Jurkat, Clone E6-1 (cell line): ENCODE results near the gene BCAS3.

Experiments
- DNase-seq: peaks from one replicate; pipeline ENCODE4 v3.0.0-alpha.2; 2011; ENCODE audit warnings: low read depth, low spot score
- H3K4me3 ChIP-seq: 2 replicates; pipeline ENCODE4 v1.5.1; 2011; ENCODE audit warnings: mild to moderate bottlenecking, low read length, control low read depth, moderate library complexity

The BCAS3 gene

GRCh38 chr17:61397086-61397842 is 719.6 kb downstream of the BCAS3 start:
- no peak for DNase-seq
- no peak overlapping the region for H3K4me3 ChIP-seq

GRCh38 chr17:61398721-61399130 is 721.1 kb downstream of the BCAS3 start:
- no peak overlapping the region for H3K4me3 ChIP-seq
- DNase-seq, result no peak

DNA sequence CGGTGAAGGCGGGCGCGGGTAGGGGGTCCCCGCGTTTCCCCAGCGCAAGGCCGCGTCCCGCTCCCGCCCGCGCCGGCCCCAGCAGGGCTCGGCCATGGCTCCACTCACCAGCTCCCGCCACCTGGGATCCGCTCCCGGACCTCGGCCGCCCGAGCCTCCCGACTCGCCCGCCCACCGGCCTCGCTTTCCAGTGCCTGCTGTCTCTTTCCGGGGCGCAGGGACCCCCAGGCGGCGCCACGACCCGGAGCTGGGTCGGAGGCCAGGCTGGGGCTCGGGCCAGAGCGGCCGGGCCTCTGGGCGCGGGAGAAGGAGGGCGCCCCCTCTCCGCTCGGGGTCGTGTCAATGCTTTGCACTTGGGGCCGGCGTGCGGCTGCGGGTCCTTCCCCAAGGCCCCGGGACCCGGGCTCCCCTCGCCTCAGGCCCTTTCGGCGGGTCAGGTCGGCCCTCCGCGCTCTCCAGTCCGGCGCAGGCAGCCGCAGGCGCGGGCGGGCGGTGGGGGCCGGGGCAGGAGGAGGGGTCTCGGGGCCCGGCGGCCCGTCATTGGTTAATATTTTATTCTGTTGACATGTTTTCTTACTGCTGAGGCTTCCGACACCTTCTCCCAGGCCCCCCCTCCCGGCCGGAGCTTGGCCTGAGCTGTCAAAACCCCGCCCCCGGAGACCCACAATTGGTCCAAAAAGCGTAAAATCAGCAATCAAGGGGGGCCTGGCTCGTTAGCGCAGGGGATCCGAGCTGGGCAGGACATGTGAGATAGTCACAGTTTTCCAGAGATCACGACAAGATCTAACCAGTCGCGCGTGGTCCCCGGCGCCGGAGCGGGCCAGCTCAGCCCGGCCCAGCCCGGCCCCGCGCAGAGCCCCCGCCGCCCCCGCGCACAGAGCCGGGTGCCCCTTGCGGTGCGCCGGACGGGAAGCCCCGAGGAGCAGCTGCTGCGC is 721.7 kb downstream of the BCAS3 start, which contains the start of gene TBX2:
Gene TBX2, plus strand, starts transcription at position 713 of the 935 bp plus-strand sequence. CDS start 334 bp downstream, outside the sequence.
- no peak for DNase-seq
- no peak within 1 kb of the TSS for H3K4me3 ChIP-seq

- DNase-seq, result no peak
- H3K4me3 ChIP-seq, result no peak overlapping the region
Observed at GRCh38 chr17:61400066-61400716, 722.5 kb downstream of the BCAS3 start.

- no peak for DNase-seq
- no peak overlapping the region for H3K4me3 ChIP-seq
Observed at GRCh38 chr17:61400717-61401388, 723.2 kb downstream of the BCAS3 start.

DNA sequence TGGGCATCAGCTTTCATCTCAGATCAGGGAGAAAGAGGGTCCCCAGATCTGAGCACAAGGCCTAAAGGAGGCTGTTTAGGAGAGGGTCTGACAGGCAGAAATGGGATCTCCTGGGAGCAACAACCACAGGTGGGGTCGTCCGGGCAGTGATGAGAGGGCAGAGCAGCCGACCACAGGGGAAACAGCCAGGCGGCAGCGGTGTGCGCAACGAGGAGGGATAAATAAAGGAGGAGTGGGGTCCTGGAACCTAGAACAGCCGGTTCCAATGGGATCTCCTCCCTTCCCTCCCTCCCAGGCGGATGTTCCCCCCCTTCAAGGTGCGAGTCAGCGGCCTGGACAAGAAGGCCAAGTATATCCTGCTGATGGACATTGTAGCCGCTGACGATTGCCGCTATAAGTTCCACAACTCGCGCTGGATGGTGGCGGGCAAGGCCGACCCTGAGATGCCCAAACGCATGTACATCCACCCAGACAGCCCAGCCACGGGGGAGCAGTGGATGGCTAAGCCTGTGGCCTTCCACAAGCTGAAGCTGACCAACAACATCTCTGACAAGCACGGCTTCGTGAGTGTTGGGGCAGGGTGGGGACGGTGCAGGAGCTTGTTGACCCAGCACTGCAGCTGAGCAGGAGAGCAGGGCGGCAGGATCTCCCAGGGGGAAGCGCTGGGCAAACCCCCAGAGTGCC is 723.9 kb downstream of the BCAS3 start:
- no peak overlapping the region for H3K4me3 ChIP-seq
- no peak for DNase-seq

DNA sequence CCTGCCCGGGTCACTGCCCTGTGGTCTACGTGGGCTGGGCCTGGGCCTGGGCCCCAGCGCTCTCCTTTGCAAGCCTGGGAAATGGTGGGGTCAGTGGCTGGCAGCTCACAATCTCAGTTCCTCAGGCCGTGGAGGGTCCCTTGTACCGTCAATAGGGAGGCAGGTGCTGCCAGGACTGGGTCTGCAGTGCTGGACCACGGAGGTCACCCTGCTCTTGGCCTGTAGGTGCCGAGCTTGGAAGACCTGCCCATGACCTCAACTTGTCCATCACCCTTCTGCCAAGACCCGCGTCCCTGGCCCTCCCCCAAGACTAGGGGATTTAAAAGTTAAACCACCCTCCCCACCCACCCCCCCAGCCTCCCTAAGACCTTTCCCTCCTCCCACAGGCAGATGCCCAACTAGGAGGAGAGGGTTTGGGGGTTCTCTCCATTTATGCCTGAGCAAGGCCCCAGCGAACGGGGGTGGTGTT is 724.5 kb downstream of the BCAS3 start:
- no peak overlapping the region for H3K4me3 ChIP-seq
- DNase-seq, result no peak

DNA sequence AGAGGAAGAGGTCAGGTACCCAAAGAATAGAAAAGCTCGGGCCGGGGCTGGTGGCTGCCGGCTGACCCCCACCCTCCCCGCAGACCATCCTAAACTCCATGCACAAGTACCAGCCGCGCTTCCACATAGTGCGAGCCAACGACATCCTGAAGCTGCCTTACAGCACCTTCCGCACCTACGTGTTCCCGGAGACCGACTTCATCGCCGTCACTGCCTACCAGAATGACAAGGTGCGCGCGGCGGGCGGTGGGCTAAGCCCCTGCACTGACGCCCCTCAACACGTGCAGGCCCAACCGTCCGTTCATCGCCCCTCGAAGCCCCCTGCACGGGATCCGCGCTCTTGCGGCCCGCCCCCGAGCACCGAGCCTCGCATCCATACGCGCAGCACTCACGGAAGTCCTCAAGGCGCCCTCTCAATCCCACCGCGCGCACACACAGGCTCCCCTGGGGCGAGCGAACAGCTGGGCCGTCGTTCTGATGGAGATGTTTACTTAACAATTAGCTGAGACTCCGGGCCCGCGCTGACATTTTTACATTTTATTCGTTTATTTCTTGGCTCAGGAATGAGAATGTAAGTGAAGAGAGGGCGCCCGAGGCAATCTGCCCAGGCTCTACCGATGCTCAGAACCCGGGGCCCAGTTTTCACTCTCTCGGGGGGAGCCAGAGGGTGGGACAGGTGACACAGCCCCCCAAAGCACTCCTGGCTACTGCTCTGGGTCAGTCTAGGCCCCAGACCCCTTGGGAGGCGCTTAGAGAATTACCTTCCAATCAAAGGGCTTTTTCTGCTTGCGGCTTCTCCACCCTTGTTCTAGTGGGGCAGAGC is 725.5 kb downstream of the BCAS3 start:
- no peak for DNase-seq
- peak overlapping the region; percentile 33 for H3K4me3 ChIP-seq

DNA sequence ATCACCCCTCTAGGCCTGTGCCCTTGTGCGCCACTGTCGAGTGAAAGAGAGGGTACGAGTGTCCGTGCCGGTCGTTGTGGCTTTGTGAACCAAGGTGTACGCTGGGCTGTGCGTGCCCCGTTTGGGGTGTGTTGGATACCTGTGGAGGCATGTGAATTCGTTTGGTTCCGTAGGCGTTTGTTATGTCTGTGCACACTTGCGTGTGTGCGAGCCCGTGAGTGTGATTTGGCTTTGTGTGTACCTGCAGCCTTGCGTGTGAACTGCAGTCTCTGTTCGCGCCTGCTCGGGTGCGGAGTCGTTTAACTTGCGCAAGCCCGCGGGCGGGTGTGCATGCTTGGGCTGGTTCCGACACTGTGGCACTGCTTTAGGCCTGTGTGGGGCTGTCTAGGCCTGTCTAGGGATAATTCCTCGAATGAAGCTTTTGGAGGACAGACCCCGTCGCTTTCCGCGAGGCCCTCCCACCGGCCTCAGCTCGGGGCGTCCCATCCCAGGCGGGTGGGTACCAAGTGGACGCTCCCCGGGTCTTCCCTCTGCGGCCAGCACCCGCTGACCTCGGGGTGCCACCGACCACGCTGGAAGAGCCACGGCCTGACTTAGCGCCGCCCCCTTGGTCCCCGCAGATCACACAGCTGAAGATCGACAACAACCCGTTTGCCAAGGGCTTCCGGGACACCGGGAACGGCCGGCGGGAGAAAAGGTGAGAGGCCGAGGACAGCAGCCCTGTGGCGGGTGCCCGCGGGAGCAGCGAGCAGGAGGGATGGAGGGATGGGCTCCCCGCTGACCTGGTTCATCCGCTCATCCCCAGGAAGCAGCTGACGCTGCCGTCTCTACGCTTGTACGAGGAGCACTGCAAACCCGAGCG is 726.4 kb downstream of the BCAS3 start:
- no peak overlapping the region for H3K4me3 ChIP-seq
- DNase-seq, result no peak

DNA sequence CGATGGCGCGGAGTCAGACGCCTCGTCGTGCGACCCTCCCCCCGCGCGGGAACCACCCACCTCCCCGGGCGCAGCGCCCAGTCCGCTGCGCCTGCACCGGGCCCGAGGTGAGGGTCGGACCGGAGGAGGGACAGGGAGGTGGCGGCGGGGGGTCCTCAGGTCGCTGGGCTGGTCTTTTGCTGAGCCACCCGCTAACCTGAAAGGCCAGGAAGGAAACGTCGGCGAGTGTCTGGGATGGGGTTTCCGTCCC is 726.9 kb downstream of the BCAS3 start:
- DNase-seq, result no peak
- no peak overlapping the region for H3K4me3 ChIP-seq

DNA sequence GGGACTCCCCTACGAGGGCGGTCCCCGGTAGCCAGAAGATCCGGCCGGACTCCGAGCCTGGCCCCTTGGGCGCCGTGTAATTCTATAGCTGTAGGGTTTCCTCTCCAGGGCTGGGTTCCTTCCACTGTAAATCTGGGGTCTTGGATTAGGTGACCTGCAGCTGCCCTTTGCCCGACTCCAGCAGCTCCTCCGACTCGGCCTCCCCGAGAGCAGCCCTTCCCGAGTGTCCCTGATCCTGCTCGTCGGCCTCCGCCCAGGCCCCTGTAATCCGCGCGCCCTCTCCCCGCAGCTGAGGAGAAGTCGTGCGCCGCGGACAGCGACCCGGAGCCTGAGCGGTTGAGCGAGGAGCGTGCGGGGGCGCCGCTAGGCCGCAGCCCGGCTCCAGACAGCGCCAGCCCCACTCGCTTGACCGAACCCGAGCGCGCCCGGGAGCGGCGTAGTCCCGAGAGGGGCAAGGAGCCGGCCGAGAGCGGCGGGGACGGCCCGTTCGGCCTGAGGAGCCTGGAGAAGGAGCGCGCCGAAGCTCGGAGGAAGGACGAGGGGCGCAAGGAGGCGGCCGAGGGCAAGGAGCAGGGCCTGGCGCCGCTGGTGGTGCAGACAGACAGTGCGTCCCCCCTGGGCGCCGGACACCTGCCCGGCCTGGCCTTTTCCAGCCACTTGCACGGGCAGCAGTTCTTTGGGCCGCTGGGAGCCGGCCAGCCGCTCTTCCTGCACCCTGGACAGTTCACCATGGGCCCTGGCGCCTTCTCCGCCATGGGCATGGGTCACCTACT is 727.4 kb downstream of the BCAS3 start:
- DNase-seq, result no peak
- H3K4me3 ChIP-seq, result no peak overlapping the region

GRCh38 chr17:61405686-61406536 is 728.3 kb downstream of the BCAS3 start:
- DNase-seq, result no peak

GRCh38 chr17:61406537-61406845 is 728.8 kb downstream of the BCAS3 start:
- DNase-seq, result no peak
- no peak overlapping the region for H3K4me3 ChIP-seq

More at GRCh38 chr17:61405686-61406536, 728.3 kb downstream of the BCAS3 start:
- H3K4me3 ChIP-seq, result no peak overlapping the region

DNA sequence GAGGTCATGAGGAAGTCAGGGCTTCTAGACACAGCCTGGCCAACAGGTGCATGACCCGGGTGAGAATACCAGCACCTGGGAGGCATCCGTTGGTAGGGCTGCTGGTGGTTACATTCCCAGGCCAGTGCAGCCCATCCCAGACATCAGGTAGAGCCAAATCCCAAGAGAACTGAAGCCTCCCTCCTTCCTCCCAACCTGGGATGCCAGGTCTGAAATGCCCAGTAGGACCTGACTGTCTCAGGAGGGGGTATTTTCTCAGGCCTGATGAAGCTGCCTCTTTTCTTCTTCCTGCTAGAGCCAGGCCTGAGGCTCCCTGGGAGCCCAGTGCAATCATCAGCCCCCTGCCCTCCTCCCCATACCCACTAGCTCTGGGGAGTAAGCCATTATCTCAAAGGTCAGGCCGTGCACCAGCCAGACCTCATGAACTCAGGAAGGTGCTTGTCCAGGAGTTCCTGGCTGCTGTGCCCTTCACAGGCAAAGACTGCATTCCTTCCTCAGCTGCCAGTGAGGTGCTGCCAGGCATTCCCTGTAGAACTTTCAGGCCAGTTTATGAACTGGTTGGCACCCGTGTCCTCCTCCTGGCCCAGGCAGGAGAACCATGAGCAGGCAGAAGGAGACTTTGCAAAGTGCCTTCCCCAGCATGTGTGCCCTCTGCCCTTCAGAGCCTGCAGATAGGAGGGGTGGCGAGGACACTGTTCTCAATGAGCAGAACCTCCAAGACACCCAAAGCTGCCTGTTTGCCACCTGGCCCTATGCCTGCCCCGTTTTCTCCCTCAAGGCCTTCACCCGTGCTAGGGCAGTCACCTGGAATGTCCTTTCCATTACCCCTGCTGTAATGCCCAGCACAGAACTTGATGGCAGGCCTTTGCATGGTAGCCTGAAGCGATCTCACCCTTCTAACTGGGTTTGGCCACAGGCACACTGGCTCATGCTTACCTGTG is 729.6 kb downstream of the BCAS3 start:
- DNase-seq, result no peak

More for the DNA sequence above, 729.6 kb downstream of the BCAS3 start:
- H3K4me3 ChIP-seq, result no peak overlapping the region
